Skeletal muscle cell (primary cell): ENCODE results near the gene ARHGEF10L.
A peak's percentile ranks its signal among the peaks of the same experiment; 100 is the strongest.

Experiments
- DNase-seq: peaks from one replicate; pipeline ENCODE4 v3.0.0-alpha.2; 2010; ENCODE audit warnings: low read depth
- H3K4me3 ChIP-seq: 2 replicates; pipeline ENCODE4 v1.5.1; 2011; ENCODE audit warnings: low read depth, mild to moderate bottlenecking, control low read depth, low read length, moderate library complexity

ARHGEF10L gene

DNA sequence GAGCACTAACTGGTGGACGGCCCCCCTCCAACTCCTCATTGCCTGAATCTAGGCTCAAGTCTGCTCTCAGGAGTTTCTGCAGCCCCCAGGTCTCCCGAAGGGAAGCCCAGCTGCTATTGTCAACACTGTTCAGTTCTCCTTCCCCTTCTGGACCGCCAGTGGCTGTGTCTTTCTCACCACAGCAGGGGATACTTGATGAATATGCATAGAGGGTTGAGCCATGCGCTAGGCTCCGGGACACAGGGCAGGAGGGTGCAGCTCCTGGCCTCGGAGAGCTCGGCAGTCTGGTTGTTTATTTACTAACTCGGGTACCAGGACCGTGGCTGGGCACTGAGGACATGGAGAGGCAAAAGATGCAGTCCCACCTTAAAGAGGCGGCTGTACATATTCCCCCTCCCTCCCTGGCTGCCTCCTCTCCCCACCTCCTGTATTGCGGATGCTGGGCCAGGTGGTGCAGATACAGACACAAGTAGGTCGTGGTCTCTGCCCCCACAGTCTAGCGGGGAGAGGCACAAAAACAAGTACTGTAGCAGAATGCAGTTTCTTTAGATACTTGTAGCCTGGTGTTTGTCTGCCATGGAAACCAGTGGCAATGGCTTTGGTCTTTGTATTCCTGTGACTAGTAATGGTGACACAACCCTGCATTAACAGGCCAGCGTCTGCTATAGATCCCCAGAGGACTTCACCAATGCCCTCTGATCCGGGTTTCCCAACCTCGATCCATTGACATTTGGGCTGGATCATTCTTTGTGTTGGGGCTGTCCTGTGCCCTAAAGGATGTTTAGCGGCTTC is 26.2 kb downstream of the ARHGEF10L start:
- no peak overlapping the region for H3K4me3 ChIP-seq
- DNase-seq, result no peak

DNA sequence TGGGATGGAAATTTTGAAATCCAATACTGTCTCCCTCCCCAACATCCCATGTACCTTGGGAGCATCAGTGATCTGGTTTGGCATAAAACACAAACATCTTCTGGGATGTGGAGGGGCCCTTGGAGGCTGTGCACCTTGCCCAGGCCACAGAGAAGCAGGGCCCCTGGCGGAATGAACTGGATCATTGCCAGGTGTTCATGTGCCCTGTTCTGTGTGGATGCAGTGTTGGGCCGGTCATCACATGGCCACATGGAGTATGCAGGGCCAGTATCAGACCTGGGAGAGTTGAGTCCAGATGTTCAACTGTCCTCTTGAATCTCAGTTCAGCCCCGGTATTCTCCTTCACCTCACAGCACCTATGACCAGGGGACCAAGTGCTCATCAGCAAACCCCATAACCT is 26.9 kb downstream of the ARHGEF10L start:
- H3K4me3 ChIP-seq, result no peak overlapping the region

DNA sequence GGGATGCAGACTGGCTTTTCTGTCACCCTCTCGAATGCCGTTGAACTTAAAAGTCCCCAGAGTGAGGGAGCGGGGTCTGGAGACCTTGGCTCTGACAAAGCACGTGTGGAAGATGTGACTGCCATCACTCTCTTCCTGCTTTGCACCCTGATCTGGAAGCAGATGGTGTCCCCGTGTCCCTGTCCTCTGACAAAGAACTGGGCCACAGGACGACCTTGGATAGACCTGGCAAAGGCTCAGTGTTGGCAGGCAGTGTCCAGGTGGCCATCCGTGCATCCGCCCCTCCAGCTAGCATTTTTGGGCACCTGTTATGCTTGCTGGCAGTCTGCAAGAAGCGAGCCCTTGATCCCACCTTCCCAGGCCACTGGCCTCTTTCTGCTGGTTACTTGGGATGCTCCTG is 27.4 kb downstream of the ARHGEF10L start:
- no peak for DNase-seq
- H3K4me3 ChIP-seq, result no peak overlapping the region

More for the DNA sequence above, 26.9 kb downstream of the ARHGEF10L start:
- DNase-seq, result no peak

DNA sequence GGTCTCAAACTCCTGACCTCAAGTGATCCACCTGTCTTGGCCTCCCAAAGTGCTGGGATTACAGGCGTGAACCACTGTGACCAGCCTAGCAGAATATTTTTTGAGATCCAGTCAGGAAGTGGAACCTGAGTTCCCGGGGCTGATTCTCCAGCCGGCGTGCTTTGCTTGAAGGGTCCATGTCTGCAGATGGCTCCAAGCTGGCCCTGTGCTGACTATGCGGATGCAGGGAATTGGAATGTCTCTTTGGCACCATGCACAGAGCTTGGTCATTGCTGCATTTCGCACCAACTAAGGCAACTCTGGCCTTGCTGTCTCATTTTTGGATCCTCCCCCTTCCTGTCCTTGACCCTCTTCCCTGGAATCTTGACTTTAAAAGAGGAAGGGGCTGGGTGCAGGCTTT is 28.1 kb downstream of the ARHGEF10L start:
- DNase-seq, result no peak
- no peak overlapping the region for H3K4me3 ChIP-seq

DNA sequence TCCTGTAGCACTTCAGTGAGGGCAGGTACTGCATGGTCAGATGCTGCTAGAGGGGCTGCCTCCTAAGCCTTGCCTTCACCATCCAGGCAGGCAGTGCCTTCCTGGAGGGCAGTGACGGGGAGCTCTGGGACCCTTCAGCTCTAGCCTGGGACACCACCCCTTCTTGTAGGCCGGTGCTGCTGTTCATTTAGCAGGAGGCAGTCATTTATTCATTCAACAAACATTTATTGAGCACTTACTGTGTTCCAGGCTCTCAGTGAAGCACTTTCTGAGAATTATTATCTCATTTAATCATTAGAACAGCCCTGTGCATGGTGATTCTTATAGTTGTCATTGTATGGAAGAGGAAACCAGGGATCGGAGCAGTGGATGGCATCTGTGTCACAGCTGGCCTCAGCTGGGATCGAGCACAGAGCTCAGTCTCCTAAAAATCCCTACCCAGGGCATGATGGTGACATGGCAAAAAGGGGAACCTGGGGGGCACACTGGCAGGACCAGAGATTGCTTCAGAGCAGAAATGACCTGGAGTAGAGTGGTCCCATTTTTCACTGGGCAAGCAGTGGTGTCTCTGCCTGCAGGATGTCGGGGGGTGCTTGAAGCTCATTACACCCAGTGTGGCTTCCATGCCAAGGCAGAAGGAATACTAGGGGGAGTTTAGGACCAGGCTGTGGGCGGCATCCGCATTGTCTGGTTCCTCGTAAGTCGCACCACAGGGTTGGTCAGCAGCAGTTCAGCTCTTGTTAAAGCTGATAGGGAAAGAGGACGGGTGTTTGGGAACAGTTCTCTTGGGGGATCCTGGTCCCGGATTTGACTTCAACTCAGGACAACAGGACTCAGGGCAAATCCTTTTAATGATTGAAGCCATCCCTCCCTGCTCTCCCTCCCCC is 28.8 kb downstream of the ARHGEF10L start:
- no peak for DNase-seq
- H3K4me3 ChIP-seq, result no peak overlapping the region

DNA sequence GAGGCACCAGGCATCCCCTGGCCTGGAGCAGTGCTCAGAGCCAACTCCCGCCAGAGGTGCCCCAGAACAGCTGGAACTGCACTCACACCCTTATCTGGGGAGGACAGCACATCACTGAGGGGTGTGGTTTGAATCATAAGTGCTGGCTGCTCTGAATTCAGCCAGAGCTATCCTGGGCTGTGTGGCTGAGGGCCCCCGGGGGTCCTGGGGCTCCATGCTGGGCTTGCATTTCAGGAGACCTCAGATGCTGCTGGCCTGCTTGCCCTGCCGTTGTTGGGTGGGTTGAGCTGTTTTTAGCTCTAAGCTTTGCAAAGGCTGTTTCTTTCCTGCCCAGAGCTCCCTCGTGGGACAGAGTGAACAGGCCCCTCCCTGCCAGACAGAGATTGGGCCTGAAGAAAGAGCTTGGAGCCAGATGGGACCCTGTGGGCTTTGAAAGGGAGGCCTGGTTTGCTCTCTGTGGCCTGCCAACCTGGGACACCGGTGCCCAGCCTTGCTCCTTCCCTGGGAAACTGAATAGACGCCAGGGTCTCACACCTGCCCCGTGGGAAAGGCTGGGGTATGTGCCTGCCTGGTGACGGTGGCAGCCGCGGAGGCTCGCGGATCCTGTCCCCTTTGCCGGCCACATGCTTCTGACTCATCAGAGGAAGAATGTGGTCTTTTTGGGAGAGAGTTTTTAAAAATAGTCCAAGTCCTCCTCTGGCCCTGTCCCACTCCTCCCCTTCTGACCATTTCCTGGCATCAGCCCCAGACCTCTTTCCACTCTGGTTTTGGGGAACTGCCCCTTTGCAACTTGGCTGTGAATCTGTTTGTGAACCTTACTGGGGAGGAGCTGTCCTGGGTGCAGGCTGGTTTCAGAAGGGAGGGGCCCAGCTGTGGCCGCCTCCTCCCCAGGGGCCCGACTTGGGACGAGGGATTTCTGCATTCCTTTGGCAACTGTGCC is 30.0 kb downstream of the ARHGEF10L start:
- H3K4me3 ChIP-seq, result no peak overlapping the region

DNA sequence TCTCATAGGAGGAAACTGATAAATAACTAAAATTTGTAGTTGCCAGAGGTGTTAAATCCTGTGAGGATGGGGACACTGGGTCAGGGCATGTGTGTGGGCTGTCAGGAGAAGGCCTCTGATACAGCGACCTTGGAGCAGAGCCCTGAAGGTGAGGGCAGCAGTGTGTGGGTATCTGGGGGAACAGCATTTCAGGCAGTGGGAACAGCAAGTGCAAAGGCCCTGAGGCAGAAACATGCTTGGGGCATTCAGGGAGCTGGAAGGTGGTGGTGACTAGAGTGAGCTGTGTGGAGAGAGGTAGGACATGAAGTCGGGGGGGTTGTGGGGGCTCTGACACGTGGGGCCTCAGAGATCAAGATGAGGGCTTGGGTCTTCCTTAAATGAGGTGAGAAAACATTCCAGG is 30.7 kb downstream of the ARHGEF10L start:
- DNase-seq, result no peak
- H3K4me3 ChIP-seq, result no peak overlapping the region

More for the DNA sequence above, 30.0 kb downstream of the ARHGEF10L start:
- peak; percentile 47 for DNase-seq

DNA sequence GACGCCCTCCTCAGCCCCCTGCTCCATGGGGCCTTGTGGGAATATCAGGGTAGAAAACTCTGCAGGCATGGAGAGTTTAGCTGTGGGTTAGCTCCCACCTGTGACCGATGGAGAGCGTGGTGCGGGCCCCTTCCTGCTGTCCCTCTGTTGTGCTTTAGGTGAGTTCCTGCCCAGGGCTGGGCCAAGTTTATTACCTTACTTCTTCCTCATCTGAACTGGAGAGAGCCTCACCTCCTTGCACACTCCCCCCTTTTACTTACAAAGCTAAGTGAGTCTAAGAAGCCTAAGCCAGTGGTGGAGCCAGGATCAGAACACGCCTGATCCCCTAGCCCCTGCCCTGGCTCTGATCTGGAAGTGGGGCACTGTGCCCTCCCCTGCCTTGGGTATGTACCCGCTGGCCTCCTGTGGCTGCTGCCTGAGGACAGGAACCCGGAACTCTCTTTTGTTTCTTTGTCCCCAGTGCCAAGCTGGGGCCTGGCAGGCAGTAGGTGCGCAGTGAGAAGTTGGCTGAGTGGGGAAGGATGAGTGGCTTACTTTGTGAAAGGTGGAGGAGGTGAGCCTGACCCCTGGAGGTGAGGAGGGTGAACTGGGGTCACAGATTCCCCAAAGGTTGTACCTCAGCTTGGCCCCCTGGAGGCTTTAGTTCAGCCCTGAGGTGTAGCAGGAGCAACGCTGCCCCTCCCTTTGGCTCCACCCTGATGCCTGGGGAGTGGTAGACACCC is 32.9 kb downstream of the ARHGEF10L start:
- no peak for DNase-seq
- H3K4me3 ChIP-seq, result no peak overlapping the region

DNA sequence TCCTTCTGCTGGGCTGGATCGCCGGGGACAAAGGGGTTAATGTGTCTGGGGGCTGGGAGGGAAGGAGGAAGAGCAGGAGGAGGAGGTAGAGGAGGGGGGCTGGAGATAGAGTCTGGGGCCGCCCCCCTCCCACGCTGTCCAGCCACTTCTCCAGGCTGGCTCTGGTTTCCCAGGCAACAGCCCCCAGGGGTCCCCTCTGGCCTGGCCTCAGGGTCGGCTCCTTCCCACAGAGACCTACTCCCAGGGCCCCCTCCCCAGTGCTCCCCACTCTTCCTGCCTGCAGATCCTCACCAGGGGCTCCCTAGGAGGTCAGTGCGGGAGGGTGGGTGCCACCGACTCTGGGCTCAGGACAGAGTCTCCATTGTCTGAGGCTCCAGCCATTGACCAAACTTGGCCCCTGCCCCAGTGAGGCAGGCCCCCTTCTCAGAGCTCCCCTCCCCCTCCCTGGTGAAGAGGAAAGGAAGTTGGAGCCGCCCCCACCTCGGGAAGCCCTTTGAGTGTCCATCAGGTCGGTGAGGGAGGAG is 34.1 kb downstream of the ARHGEF10L start:
- H3K4me3 ChIP-seq, result no peak overlapping the region
- no peak for DNase-seq

DNA sequence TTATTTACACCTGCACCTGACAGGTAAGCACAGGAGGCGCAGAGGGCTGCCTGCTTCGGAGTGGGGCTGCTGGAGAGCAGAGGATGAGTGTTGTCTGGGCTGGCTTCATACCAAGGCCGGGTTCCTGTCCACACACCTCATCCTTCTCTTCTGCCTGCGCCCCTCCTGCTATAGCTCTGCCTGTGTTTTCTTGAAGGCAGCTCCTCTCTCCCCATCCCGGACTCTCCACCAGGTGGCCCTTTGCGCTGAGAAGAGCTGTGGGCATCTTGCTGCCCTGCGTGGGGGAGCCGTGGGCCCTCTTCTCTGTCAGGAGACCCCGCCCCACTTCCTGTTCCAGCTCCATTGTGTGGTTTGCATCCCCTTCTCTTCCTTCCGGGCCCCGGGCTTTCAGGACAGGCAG is 35.0 kb downstream of the ARHGEF10L start:
- DNase-seq, result no peak
- H3K4me3 ChIP-seq, result no peak overlapping the region

DNA sequence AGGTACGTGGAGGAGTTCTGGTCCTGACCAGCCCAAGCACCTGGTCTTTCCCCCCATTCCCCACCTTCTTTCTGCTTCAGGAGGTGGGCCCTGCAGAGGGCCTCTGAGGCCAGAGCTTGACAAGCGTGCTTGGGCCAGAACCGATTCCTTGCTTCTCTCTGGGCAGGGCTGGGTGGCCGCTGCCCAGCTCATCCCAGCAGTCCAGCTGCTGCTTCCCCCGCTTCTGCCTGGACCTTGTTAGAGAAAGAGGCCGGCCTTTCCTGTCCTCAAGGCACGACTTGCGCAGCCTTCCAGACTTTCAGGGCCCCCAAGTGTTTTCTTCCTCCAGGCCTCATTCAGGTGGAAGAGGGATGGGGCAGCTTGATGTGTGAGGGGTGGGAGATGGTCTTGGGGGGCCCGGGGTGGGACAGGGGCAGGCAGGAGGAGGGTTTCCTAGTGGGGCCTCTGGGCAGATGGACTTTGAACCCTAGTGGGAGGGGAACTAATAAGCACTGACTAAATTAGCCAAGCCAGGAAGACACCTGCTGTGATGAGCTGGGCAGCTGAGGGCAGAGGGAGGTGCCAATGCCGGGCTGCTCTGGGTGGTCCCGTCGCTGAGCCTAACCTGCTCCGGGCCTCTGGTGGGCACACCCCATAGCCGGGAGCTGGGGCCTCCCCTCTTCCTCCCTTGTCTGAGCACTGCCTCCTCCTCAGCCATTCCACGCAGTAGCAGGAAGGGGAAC is 36.5 kb downstream of the ARHGEF10L start:
- no peak overlapping the region for H3K4me3 ChIP-seq
- no peak for DNase-seq

DNA sequence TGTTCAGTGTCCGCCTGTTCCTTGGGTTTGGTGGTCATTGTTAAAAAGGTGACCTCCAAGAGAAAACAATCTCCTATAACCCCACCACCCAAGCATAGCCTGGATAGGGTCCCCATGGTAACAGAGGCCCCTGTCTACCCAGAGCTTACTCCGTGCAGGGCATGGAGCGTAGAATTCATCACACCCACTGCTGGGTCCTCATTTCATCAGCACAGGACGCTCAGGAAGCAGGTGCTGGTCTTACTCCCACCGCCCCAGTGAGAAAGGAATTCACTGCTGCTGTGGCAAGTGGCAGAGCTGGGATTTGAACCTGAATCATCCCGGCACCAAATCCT is 37.0 kb downstream of the ARHGEF10L start:
- DNase-seq, result no peak
- H3K4me3 ChIP-seq, result no peak overlapping the region

DNA sequence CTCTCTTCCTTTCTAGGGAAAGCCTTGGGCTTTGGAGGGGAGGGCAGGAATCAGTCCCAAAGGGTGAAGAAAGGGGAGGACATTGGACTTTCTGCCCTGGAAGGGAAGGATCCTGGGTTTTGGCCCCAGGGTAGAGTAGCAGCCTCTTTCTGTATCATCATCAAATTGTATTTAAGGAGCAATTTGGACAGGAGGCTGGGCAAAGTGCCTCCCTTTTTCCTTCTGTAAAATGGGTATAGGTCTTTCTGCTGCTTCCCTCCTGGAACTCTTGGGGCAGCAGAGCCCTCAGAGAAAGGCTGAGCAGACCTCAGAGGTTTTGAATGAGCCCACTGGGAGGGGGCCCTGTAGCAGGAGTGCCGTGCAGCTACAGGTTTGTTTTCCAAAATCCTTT is 38.4 kb downstream of the ARHGEF10L start:
- no peak for DNase-seq
- no peak overlapping the region for H3K4me3 ChIP-seq

DNA sequence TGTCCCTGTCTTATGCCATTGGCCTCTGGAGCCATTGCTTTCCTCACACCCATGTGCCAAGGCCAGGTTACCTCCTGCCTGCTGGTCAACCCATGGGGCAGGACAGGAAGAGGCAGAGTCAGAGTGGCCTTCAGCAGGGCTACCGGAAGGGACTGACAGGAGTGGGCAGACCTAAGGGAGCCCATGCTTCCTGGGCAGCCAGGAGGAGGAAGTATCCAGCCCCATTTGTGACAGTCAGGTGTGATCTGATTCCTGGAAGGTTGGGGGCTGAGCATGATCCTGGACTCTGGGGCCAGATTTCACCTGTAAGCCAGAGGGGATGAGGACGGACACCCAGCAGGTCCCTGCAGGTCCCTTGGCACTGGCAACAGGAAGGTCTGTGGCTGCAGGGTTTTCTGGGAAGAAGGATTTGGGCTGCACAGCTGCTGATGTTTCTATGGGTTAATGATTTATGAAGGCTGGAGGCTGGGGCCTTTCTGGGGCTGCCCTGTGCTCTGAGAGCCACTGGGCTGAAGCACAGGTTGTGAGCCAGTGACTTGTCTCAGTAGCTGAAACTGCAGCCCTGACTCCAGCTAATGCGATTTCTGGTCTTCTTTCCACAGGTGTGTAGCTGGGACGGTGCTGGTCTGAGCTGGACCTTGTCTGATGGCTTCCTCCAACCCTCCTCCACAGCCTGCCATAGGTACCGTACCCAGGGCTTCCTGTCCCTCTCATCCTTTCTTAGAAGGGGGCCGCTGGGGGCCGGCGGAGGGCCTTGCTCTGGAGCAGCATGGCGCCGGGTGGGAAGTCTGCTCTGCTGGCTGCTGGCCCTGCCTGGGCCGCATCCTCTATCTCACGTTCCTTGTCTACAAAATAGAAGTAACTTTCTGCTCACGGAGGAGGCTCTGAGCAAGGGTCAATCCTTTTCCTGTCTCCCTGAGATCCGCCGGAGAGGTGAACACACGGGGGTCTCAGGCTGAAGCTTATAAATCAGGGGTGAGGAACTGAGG is 40.7 kb downstream of the ARHGEF10L start:
- no peak overlapping the region for H3K4me3 ChIP-seq

DNA sequence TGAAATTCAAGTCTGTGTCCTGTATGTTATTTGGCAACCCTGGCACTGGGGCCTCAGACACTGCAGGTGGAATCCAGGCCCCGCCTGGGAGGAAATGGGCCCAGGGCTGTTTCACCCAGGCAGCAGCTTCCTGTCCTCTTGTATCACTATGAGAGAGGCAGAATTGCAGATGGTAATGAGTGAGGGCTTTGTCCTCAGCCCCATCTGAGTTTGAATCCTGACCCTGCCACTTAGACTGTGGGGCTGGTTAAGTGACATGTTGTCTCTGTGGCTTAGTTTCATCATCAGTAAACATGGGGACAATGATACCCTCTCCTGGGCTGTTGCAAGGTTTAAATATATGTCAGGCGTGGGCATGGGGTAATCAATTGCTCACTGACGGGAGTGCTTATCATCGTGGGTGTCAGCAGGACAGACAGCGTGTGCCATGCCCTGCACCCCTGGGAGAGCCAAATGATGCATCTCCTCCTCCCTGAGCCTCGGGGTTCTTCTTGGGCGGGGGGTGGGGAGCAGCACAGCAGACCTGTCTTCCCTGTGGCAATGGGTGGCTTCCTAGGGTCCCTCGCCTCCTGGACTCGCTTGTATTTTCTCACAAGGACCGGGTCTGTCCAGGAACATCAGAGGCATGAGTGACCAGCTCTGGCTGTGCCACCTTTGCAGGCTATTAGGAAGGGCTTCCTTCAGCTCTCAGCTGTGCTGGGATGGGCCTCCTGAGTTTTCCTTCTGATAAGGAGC is 42.1 kb downstream of the ARHGEF10L start:
- H3K4me3 ChIP-seq, result no peak overlapping the region
- no peak for DNase-seq

More for the DNA sequence above, 40.7 kb downstream of the ARHGEF10L start:
- no peak for DNase-seq

DNA sequence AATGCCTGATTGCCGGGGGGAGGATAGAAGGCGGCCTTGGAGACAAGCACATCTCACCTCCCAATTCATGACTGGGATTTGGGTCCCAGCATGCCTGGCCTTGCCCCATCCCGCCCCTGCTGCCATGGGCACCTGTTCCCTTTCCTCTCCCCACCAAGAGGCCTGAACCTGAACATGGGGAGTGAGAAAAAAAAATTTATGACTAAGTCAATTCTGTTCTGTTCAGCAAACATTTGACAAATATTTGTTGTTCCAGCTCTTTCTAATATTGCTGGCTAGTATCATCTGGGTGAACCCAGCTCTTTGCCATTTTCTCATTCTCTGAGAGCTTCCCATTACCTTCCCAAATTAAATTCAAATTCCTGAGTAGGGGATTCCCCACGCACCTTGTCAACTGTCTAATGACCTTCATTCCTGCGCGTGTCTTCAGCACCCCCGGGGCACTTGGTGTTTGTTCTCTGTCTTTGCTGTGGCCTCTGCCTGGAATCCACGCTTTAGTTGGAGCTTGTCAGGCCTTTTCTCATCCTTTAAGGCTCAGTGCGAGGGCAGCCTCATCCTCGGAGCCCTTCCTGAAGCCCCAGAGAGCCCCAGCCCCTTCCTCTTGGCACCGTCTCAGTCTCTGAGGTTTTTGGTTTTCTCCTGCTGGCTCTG is 42.8 kb downstream of the ARHGEF10L start:
- H3K4me3 ChIP-seq, result no peak overlapping the region
- DNase-seq, result no peak
